ENCODE results near the gene SLC35B4. TPM values are rescaled to one million over a fixed set of nuclear protein-coding genes. Genes with fewer than 3 reads are reported as not detected.
A peak's percentile ranks its signal among the peaks of the same experiment; 100 is the strongest.

The SLC35B4 gene
- 5.3 and 6.5 TPM in 2 replicates for total RNA-seq (2014; rRNA removed; shearing (Covaris generic); ENCODE audit: low replicate concordance)

GRCh38 chr7:134316539-134317344 is at the start of gene SLC35B4:
SLC35B4 (minus strand) TSS chr7:134316930; CDS start chr7:134316751, 179 bp downstream.
- DNase-seq = peak; percentile 95
- peak within 1 kb of the TSS; percentile 83 for H3K4me3 ChIP-seq
- no peaks in the 10 kb centered on the region for H3K27me3 ChIP-seq
- H3K9me3 ChIP-seq = no peaks in the 10 kb centered on the region
- H3K36me3 ChIP-seq = no peaks in the 10 kb centered on the region

DNA sequence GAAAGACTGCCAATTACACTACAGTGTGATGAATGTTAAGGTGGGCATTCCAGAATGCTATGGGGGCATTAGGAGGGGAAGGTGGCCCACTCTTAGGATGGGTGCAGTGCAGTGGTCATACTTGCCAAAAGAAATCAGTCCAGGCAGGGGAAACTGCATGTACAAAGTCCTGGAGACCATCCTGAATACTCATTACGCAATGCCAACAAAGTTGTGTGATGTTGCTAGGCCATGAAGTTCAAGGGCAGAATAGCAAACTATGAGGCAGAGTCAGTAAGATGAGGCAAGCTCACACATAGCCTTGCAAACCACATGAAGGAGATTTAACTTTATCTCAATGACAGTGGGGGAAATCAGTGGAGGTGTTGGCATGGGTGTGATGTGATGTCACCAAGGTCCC is 49.8 kb upstream of the SLC35B4 start:
- H3K9me3 ChIP-seq = no peaks in the 10 kb centered on the region
- no peak overlapping the region for H3K4me3 ChIP-seq
- no peak for DNase-seq
- H3K27me3 ChIP-seq = no peaks in the 10 kb centered on the region
- H3K36me3 ChIP-seq = no peaks in the 10 kb centered on the region

DNA sequence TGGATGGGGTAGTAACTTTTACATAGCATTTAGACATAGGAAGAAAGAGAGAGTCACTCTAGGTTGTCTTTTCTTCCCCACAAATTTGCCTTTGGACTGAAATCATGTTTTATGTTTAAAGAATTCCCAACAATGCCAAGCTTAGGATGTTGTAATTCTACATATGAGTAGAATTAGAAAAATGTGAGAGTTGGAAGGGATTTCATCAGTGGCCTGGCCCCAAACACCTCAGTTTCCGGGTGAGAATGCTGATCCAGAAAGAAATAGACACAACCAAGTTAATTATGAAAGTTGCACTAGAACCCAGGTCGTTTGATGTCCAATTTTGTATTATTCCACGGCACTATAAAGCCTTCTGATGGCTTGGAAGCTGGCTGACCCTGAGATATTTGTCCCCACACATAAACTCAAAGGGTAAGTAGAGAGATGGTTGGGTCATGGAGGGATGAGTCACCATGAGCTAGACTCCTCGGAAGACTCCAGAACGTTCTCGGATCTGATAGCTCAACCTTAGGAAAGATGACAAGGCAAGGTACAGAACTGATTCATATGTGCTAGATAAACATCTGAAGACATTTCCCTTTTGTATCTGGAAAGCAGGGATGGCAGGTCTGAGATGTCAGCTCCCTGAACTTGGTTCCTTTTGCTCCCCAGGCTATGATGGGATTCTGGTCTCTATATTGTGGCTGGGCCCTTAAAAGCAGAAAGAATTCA is 48.8 kb upstream of the SLC35B4 start:
- H3K27me3 ChIP-seq = no peaks in the 10 kb centered on the region
- DNase-seq = peak; percentile 47
- H3K4me3 ChIP-seq = no peak overlapping the region
- no peaks in the 10 kb centered on the region for H3K9me3 ChIP-seq
- no peaks in the 10 kb centered on the region for H3K36me3 ChIP-seq

DNA sequence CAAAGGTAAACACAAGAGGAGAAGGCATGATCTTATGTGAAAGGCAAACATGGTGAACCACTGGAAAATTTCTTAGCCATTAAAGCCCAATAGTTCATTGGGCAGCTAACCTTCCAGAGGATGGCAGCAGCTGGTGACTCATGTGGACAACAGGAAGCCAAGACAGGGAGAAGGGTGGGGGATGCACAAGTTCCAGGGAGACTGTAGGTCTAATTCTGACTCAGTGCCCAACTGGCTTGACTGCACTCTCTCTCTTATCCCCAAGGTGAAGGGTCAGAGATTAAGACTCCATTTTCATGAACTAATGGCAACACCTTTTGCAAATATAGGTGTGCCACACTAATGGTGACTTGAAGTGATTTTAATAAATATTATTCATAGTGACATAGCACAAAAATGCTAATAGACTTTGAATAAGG is 47.9 kb upstream of the SLC35B4 start:
- DNase-seq = peak; percentile 80

GRCh38 chr7:134362587-134363483 is 46.1 kb upstream of the SLC35B4 start:
- H3K4me3 ChIP-seq = no peak overlapping the region
- H3K36me3 ChIP-seq = no peaks in the 10 kb centered on the region
- no peaks in the 10 kb centered on the region for H3K9me3 ChIP-seq
- no peaks in the 10 kb centered on the region for H3K27me3 ChIP-seq
- DNase-seq = no peak

More for the DNA sequence above, 47.9 kb upstream of the SLC35B4 start:
- Histone ChIP-seq H3K9me3 (no peaks in the 10 kb centered on the region), H3K36me3 (no peaks in the 10 kb centered on the region), H3K4me3 (no peak overlapping the region), H3K27me3 (no peaks in the 10 kb centered on the region)

- no peak overlapping the region for H3K4me3 ChIP-seq
- H3K9me3 ChIP-seq = no peaks in the 10 kb centered on the region
- DNase-seq = no peak
- no peaks in the 10 kb centered on the region for H3K27me3 ChIP-seq
- H3K36me3 ChIP-seq = no peaks in the 10 kb centered on the region
Measured at GRCh38 chr7:134359787-134360432, 43.2 kb upstream of the SLC35B4 start.

DNA sequence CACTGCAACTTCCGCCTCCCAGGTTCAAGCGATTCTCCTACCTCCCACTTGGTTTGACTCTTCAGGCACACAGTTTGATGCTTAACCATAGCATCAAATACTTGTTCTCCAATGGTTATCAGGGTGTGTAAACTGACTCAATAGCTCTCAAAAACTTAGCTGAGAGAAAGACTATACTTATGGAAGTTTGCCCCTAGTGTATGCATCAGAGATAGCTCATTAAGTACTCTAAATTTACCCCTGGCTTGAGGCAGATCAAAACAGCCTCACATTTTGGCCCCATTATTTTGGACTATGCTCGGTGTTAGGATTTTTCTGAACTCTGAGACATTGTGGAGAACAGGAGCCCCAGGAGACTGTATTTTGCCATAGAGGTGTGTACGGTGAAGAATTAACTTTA is 40.8 kb upstream of the SLC35B4 start:
- Histone ChIP-seq H3K9me3 (no peaks in the 10 kb centered on the region), H3K4me3 (no peak overlapping the region), H3K27me3 (no peaks in the 10 kb centered on the region), H3K36me3 (no peaks in the 10 kb centered on the region)
- DNase-seq = no peak

- no peak overlapping the region for H3K4me3 ChIP-seq
- H3K36me3 ChIP-seq = no peaks in the 10 kb centered on the region
- DNase-seq = no peak
- H3K9me3 ChIP-seq = no peaks in the 10 kb centered on the region
- H3K27me3 ChIP-seq = no peaks in the 10 kb centered on the region
Measured at GRCh38 chr7:134356421-134356936, 39.7 kb upstream of the SLC35B4 start.

- Histone ChIP-seq H3K4me3 (no peak overlapping the region), H3K36me3 (no peaks in the 10 kb centered on the region), H3K27me3 (no peaks in the 10 kb centered on the region), H3K9me3 (no peaks in the 10 kb centered on the region)
- peak; percentile 66 for DNase-seq
Measured at GRCh38 chr7:134355927-134356326, 39.2 kb upstream of the SLC35B4 start.

DNA sequence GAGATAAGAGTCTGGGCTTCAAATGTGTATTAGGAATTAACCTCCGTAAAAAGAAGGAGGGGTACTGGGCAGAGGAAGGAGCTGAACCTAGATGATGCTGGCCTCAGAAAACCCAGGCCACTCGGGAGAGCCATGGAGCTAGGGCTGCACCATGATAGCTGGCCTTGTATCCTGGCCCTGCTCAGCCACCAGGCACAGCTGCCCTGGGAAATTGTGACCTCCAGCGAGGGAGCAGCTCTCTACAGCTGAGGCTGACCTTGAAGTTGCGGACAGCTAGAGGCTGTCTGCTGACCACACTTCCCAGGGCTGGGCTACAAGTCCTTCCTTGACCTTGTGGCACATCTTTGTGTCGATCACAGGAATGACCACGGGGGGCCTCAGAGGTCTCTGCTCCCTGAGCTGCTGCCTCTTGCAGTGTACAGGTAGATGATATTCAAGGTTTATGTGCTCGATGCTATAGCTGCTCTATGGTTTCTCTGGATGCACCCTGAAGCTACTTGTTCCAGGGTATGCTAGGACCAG is 38.3 kb upstream of the SLC35B4 start:
- no peaks in the 10 kb centered on the region for H3K36me3 ChIP-seq
- no peaks in the 10 kb centered on the region for H3K9me3 ChIP-seq
- no peaks in the 10 kb centered on the region for H3K27me3 ChIP-seq
- DNase-seq = no peak
- H3K4me3 ChIP-seq = no peak overlapping the region

DNA sequence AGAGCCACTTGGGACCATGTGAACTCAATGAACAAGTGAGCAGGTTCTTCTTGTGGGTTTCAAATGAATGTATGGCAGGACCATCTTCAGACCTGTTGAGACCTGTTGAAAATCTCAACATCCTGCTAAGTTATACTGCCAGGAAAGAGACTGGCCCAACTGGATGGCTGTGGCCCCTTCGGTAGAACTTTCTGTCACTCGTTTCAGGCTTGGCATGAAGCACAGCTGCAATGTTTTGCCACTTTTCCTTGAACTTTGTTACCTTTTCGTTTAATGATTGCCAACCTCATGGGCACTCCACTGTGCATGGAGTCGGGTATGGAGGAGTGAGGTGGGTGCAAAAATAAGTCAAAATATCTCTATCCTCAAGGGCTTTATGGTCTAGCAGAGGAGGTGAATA is 36.7 kb upstream of the SLC35B4 start:
- Histone ChIP-seq H3K36me3 (no peaks in the 10 kb centered on the region), H3K4me3 (no peak overlapping the region), H3K27me3 (no peaks in the 10 kb centered on the region), H3K9me3 (no peaks in the 10 kb centered on the region)
- DNase-seq = no peak

DNA sequence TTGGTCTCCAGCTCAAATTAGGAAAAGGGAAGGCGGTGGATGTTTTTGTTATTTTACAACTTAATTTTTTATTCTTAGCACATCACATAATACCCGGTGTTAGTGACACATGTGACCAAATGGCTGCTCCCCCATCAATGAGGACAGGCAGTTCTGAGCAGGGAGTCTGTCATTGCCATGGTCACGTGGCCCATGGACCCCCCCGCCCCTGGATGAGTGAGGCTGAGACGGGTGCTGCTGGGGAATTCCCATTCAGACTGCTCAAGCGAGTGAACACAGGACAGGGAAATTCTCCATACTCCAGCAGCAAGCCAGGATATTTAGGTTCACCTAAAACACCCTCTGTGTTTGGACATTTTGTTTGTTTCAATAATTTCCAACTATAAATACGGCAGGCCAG is 34.7 kb upstream of the SLC35B4 start:
- DNase-seq = no peak
- Histone ChIP-seq H3K36me3 (no peaks in the 10 kb centered on the region), H3K9me3 (no peaks in the 10 kb centered on the region)

DNA sequence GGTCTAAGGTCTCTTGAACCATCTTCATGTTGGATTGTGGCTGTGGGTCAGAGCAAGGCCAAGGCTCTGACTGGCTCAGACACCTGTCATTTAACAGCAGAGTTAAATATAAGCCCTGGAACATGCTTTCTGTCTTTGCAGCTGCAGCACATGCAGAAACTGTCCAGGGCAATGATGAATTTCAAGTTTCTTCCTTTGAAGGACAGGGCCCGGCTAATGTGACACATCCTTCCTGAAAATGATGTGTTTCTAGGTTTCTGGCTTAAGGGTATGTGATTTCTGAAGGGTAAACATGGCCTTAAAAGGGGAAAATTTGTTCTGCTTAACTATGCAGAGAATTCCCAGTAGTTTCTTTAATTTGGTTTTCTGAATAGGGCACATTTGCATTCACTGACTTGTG is 34.0 kb upstream of the SLC35B4 start:
- Histone ChIP-seq H3K27me3 (no peaks in the 10 kb centered on the region), H3K9me3 (no peaks in the 10 kb centered on the region), H3K4me3 (no peak overlapping the region), H3K36me3 (no peaks in the 10 kb centered on the region)
- DNase-seq = no peak

More for the DNA sequence above, 34.7 kb upstream of the SLC35B4 start:
- no peaks in the 10 kb centered on the region for H3K27me3 ChIP-seq
- H3K4me3 ChIP-seq = no peak overlapping the region

- Histone ChIP-seq H3K9me3 (no peaks in the 10 kb centered on the region), H3K27me3 (no peaks in the 10 kb centered on the region), H3K4me3 (no peak overlapping the region), H3K36me3 (no peaks in the 10 kb centered on the region)
- no peak for DNase-seq
Measured at GRCh38 chr7:134347567-134347966, 30.8 kb upstream of the SLC35B4 start.

DNA sequence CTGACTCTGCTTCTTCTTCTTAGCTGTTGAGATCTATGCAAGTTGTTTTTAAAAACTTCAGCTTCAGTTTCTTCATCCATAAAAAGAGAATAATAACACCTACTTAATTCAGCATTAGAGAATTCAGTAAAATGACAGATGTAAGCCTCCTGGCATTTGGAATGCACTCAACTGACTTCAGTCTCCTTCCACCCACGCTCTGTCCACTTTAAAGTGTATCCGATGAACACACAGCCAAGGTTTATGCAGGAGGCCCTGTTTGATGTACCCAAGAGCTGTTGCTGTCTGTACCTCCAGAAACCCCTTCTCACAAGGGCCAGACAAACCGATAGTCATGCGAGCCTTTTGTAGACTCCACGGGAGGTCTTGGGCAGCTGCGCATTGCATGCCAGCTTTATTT is 27.1 kb upstream of the SLC35B4 start:
- Histone ChIP-seq H3K9me3 (no peaks in the 10 kb centered on the region), H3K4me3 (no peak overlapping the region), H3K27me3 (no peaks in the 10 kb centered on the region), H3K36me3 (no peaks in the 10 kb centered on the region)
- DNase-seq = no peak

- Histone ChIP-seq H3K36me3 (no peaks in the 10 kb centered on the region), H3K4me3 (no peak overlapping the region), H3K9me3 (no peaks in the 10 kb centered on the region), H3K27me3 (no peaks in the 10 kb centered on the region)
- no peak for DNase-seq
Measured at GRCh38 chr7:134343136-134343535, 26.4 kb upstream of the SLC35B4 start.
